ENCODE measurements around the gene MIDN. TPM values are rescaled to one million over a fixed set of nuclear protein-coding genes. Genes with fewer than 3 reads are reported as not detected.
A peak's percentile ranks its signal among the peaks of the same experiment; 100 is the strongest.
"Not testable (repeated sequence)": the region's sequence is repeated elsewhere in the genome, so short reads cannot be mapped to it uniquely, and the experiment has no call there.

Gene MIDN
- total RNA-seq, 1 donor from 2014 or later: 103 TPM

- Mint-ChIP-seq H3K36me3 (ENCODE audit: unreplicated experiment) (peaks cover 1% of the 10 kb centered on the region), H3K27me3 (ENCODE audit: unreplicated experiment) (no peaks in the 10 kb centered on the region), H3K9me3 (ENCODE audit: unreplicated experiment) (no peaks in the 10 kb centered on the region), H3K27ac (ENCODE audit: unreplicated experiment) (peak overlapping the region; percentile 89), H3K4me3 (ENCODE audit: unreplicated experiment) (peak overlapping the region; percentile 94), H3K4me1 (ENCODE audit: unreplicated experiment) (peaks cover 52% of the 10 kb centered on the region)
- no peak for TF ChIP-seq CTCF (IDR thresholded peaks at IDR 0.05)
- DNase-seq (ENCODE audit: extremely low spot score, unreplicated experiment): no peak
Measured at GRCh38 chr19:1206864-1207450, 41.4 kb upstream of the MIDN start.

GRCh38 chr19:1208830-1209229, 39.6 kb upstream of the MIDN start:
- not testable (repeated sequence) for H3K27ac Mint-ChIP-seq (ENCODE audit: unreplicated experiment); H3K4me3 Mint-ChIP-seq (ENCODE audit: unreplicated experiment)

GRCh38 chr19:1210227-1210538, 38.2 kb upstream of the MIDN start:
- Mint-ChIP-seq H3K4me3 (ENCODE audit: unreplicated experiment) (no peak overlapping the region), H3K36me3 (ENCODE audit: unreplicated experiment) (peaks cover 6% of the 10 kb centered on the region), H3K4me1 (ENCODE audit: unreplicated experiment) (peaks cover 53% of the 10 kb centered on the region), H3K9me3 (ENCODE audit: unreplicated experiment) (no peaks in the 10 kb centered on the region), H3K27me3 (ENCODE audit: unreplicated experiment) (no peaks in the 10 kb centered on the region), H3K27ac (ENCODE audit: unreplicated experiment) (peak overlapping the region; percentile 31)
- no peak for DNase-seq (ENCODE audit: extremely low spot score, unreplicated experiment)
- no peak for TF ChIP-seq CTCF (IDR thresholded peaks at IDR 0.05)

More at GRCh38 chr19:1208830-1209229, 39.6 kb upstream of the MIDN start:
- H3K4me1 Mint-ChIP-seq (ENCODE audit: unreplicated experiment): peaks cover 47% of the 10 kb centered on the region
- H3K9me3 Mint-ChIP-seq (ENCODE audit: unreplicated experiment); DNase-seq (ENCODE audit: extremely low spot score, unreplicated experiment); H3K36me3 Mint-ChIP-seq (ENCODE audit: unreplicated experiment); H3K27me3 Mint-ChIP-seq (ENCODE audit: unreplicated experiment): not testable (repeated sequence)

- Mint-ChIP-seq H3K27me3 (ENCODE audit: unreplicated experiment) (no peaks in the 10 kb centered on the region), H3K9me3 (ENCODE audit: unreplicated experiment) (no peaks in the 10 kb centered on the region), H3K27ac (ENCODE audit: unreplicated experiment) (peak overlapping the region; percentile 41), H3K4me3 (ENCODE audit: unreplicated experiment) (no peak overlapping the region), H3K36me3 (ENCODE audit: unreplicated experiment) (peaks cover 6% of the 10 kb centered on the region), H3K4me1 (ENCODE audit: unreplicated experiment) (peaks cover 65% of the 10 kb centered on the region)
- DNase-seq (ENCODE audit: extremely low spot score, unreplicated experiment): peak; percentile 80
- TF ChIP-seq CTCF (IDR thresholded peaks at IDR 0.05): no peak
Measured at GRCh38 chr19:1211494-1212234, 36.7 kb upstream of the MIDN start.

GRCh38 chr19:1213391-1214286, 34.7 kb upstream of the MIDN start:
- peaks cover 8% of the 10 kb centered on the region for H3K36me3 Mint-ChIP-seq (ENCODE audit: unreplicated experiment)
- no peaks in the 10 kb centered on the region for H3K27me3 Mint-ChIP-seq (ENCODE audit: unreplicated experiment)
- peak overlapping the region; percentile 91 for H3K27ac Mint-ChIP-seq (ENCODE audit: unreplicated experiment)
- no peak for DNase-seq (ENCODE audit: extremely low spot score, unreplicated experiment)
- TF ChIP-seq CTCF (IDR thresholded peaks at IDR 0.05): no peak
- peaks cover 50% of the 10 kb centered on the region for H3K4me1 Mint-ChIP-seq (ENCODE audit: unreplicated experiment)
- H3K4me3 Mint-ChIP-seq (ENCODE audit: unreplicated experiment): no peak overlapping the region
- no peaks in the 10 kb centered on the region for H3K9me3 Mint-ChIP-seq (ENCODE audit: unreplicated experiment)

Data from osteocyte (in vitro differentiated cells).